Spleen (tissue), 7 donors: ENCODE measurements around the gene MAN2A2.

ENCODE experiments used
- CTCF ChIP-seq, 11 experiments: fragments of 200-600 bp in 7 of 11; fragments of 450-650 bp in 4 of 11; sonication (generic) in 4 of 11; IDR thresholded peaks in 8 of 11; conservative IDR thresholded peaks in 3 of 11; 1 replicate in 7 of 11; 2 replicates in 4 of 11; pipeline versions ENCODE4 v1.4.0 to v1.8.0; 2016 to 2021; ENCODE audit warnings: antibody characterized with exemption in 11 of 11, inconsistent platforms in 4 of 11, mild to moderate bottlenecking in 1 of 11
- POLR2A ChIP-seq, 3 donors: fragments of 450-650 bp; IDR thresholded peaks; one replicate each; pipeline ENCODE4 v1.5.1; 2017; ENCODE audit warnings: antibody characterized with exemption in 3 of 3, mild to moderate bottlenecking in 1 of 3
- POLR2AphosphoS5 ChIP-seq, 3 donors: sonication (generic); formaldehyde crosslinking; IDR thresholded peaks; one replicate each; pipeline ENCODE4 v1.5.1; 2017; ENCODE audit warnings: antibody characterized with exemption in 3 of 3
- donor health status: DM: no; HTN: no; CAD: no; lungs with moderate emphysema.
- donor health status: DM: no; HTN: no; CAD: no.
- donor health status: DM: no; HTN: no; CAD: no.

DNA sequence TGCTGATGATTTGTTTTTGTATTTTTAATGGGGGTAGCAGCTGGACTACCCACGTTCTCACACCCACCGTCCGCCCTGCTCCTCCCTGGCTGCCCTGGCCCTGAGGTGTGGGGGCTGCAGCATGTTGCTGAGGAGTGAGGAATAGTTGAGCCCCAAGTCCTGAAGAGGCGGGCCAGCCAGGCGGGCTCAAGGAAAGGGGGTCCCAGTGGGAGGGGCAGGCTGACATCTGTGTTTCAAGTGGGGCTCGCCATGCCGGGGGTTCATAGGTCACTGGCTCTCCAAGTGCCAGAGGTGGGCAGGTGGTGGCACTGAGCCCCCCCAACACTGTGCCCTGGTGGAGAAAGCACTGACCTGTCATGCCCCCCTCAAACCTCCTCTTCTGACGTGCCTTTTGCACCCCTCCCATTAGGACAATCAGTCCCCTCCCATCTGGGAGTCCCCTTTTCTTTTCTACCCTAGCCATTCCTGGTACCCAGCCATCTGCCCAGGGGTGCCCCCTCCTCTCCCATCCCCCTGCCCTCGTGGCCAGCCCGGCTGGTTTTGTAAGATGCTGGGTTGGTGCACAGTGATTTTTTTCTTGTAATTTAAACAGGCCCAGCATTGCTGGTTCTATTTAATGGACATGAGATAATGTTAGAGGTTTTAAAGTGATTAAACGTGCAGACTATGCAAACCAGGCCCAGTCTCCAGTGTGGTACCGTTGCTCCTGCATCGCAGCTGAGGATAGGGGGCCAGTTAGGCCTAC is 20.1 kb upstream of the MAN2A2 start:
- TF ChIP-seq CTCF (IDR thresholded peaks at IDR 0.05 in 8 of 11, conservative IDR thresholded peaks at IDR 0.05 in 3 of 11): no peak
- TF ChIP-seq POLR2A (IDR thresholded peaks at IDR 0.05): no peak
- TF ChIP-seq POLR2AphosphoS5 (IDR thresholded peaks at IDR 0.05): peak in 1 of 3 donors; percentile 33
